H9 (cell line): ENCODE measurements around the gene PROX1. TPM values are rescaled to one million over a fixed set of nuclear protein-coding genes. Genes with fewer than 3 reads are reported as not detected.

Experiments used
- DNase-seq: peaks from one replicate; pipeline ENCODE4 v3.0.0-alpha.2; 2017
- H2AFZ ChIP-seq: one replicate; pipeline ENCODE4 v1.6.1; 2013; ENCODE audit warnings: mild to moderate bottlenecking, low read length, control low read depth, moderate library complexity
- H2AK5ac ChIP-seq: 2 replicates; pipeline ENCODE4 v1.6.1; 2013; ENCODE audit warnings: low read length, control low read depth, mixed read lengths; ENCODE audit not compliant: insufficient read length
- H2BK120ac ChIP-seq: one replicate; pipeline ENCODE4 v1.6.1; 2013; ENCODE audit warnings: low read depth, mild to moderate bottlenecking, low read length, control low read depth, inconsistent platforms; ENCODE audit not compliant: poor library complexity, severe bottlenecking
- H2BK12ac ChIP-seq: 2 replicates; pipeline ENCODE4 v1.6.1; 2013; ENCODE audit warnings: low read length, control low read depth, mixed read lengths, low read depth; ENCODE audit not compliant: insufficient read length
- H2BK15ac ChIP-seq: 2 replicates; pipeline ENCODE4 v1.6.1; 2013; ENCODE audit warnings: low read depth, low read length, control low read depth
- H2BK20ac ChIP-seq: one replicate; pipeline ENCODE4 v1.6.1; 2013; ENCODE audit warnings: low read depth, mild to moderate bottlenecking, low read length, control low read depth, inconsistent platforms; ENCODE audit not compliant: poor library complexity, severe bottlenecking
- H2BK5ac ChIP-seq: 2 replicates; pipeline ENCODE4 v1.6.1; 2013; ENCODE audit warnings: low read length, control low read depth, mixed read lengths; ENCODE audit not compliant: insufficient read length
- H3K14ac ChIP-seq: 2 replicates; pipeline ENCODE4 v1.6.1; 2013; ENCODE audit warnings: low read length, control low read depth; ENCODE audit not compliant: insufficient read depth
- H3K18ac ChIP-seq: 2 replicates; pipeline ENCODE4 v1.6.1; 2013; ENCODE audit warnings: low read depth, mild to moderate bottlenecking, mixed read lengths, low read length, control low read depth; ENCODE audit not compliant: insufficient read length
- H3K23ac ChIP-seq: 2 replicates; pipeline ENCODE4 v1.6.1; 2013; ENCODE audit warnings: low read length, control low read depth, mixed read lengths, low read depth; ENCODE audit not compliant: insufficient read length
- H3K23me2 ChIP-seq: 2 replicates; pipeline ENCODE4 v1.6.1; 2013; ENCODE audit warnings: low read depth, mild to moderate bottlenecking, mixed read lengths, low read length, control low read depth; ENCODE audit not compliant: insufficient read length, poor library complexity, severe bottlenecking
- H3K27ac ChIP-seq: 2 replicates; pipeline ENCODE4 v1.5.1; 2013; ENCODE audit warnings: low read length, control low read depth, mixed read lengths, low read depth; ENCODE audit not compliant: insufficient read length
- H3K27me3 ChIP-seq: 2 replicates; pipeline ENCODE4 v1.6.1; 2013; ENCODE audit warnings: low read length, control low read depth, inconsistent platforms; ENCODE audit not compliant: insufficient read depth
- H3K4ac ChIP-seq: 2 replicates; pipeline ENCODE4 v1.6.1; 2013; ENCODE audit warnings: low read depth, mild to moderate bottlenecking, control low read depth, inconsistent platforms, low read length, moderate library complexity
- H3K4me1 ChIP-seq: 2 replicates; pipeline ENCODE4 v1.6.1; 2013; ENCODE audit warnings: low read length, control low read depth, inconsistent platforms; ENCODE audit not compliant: insufficient read depth
- H3K4me2 ChIP-seq: 2 replicates; pipeline ENCODE4 v1.6.1; 2013; ENCODE audit warnings: low read length, control low read depth, mixed read lengths; ENCODE audit not compliant: insufficient read length, insufficient read depth
- H3K56ac ChIP-seq: 2 replicates; pipeline ENCODE4 v1.6.1; 2013; ENCODE audit warnings: low read depth, mild to moderate bottlenecking, mixed read lengths, low read length, control low read depth; ENCODE audit not compliant: insufficient read length
- H3K79me1 ChIP-seq: 2 replicates; pipeline ENCODE4 v1.6.1; 2013; ENCODE audit warnings: low read depth, mild to moderate bottlenecking, moderate library complexity, low read length, control low read depth, inconsistent platforms; ENCODE audit not compliant: insufficient read depth, poor library complexity, severe bottlenecking
- H3K79me2 ChIP-seq: 2 replicates; pipeline ENCODE4 v1.6.1; 2013; ENCODE audit warnings: low read length, control low read depth, inconsistent platforms; ENCODE audit not compliant: insufficient read depth
- H3K9ac ChIP-seq: 2 replicates; pipeline ENCODE4 v1.6.1; 2013; ENCODE audit warnings: low read length, control low read depth, mixed read lengths; ENCODE audit not compliant: insufficient read length; ENCODE audit errors: extremely low read depth
- H3K9me3 ChIP-seq: one replicate; pipeline ENCODE4 v1.6.1; 2013; ENCODE audit warnings: low read depth, low read length, inconsistent platforms; ENCODE audit not compliant: control insufficient read depth
- H3T11ph ChIP-seq: one replicate; pipeline ENCODE4 v1.6.1; 2013; ENCODE audit warnings: mild to moderate bottlenecking, low read length, control low read depth, inconsistent platforms
- H4K20me1 ChIP-seq: one replicate; pipeline ENCODE4 v1.6.1; 2013; ENCODE audit not compliant: control insufficient read depth, insufficient read length, insufficient read depth
- H4K5ac ChIP-seq: 2 replicates; pipeline ENCODE4 v1.6.1; 2013; ENCODE audit warnings: low read depth, mild to moderate bottlenecking, mixed read lengths, low read length, control low read depth; ENCODE audit not compliant: insufficient read length
- H4K8ac ChIP-seq: replicated peaks from 2 replicates; pipeline ENCODE4 v1.6.1; 2013; ENCODE audit warnings: low read length, control low read depth, mixed read lengths, low read depth; ENCODE audit not compliant: insufficient read length
- H4K91ac ChIP-seq: 2 replicates; pipeline ENCODE4 v1.6.1; 2013; ENCODE audit warnings: low read depth, mild to moderate bottlenecking, moderate library complexity, mixed read lengths, low read length, control low read depth; ENCODE audit not compliant: insufficient read length
- H3K27ac Mint-ChIP-seq, 3 experiments: 2 replicates in 2 of 3; 3 replicates in 1 of 3; pipeline ENCODE4 v1.8.0; 2020 to 2021; ENCODE audit warnings: mixed read lengths in 3 of 3, mild to moderate bottlenecking in 1 of 3, moderate library complexity in 1 of 3
- H3K27me3 Mint-ChIP-seq: 2 replicates; pipeline ENCODE4 v1.8.0; 2021; ENCODE audit warnings: low read depth, mild to moderate bottlenecking, moderate library complexity, mixed read lengths
- H3K36me3 Mint-ChIP-seq, 3 experiments: 2 replicates in 2 of 3; 3 replicates in 1 of 3; pipeline ENCODE4 v1.8.0; 2020 to 2021; ENCODE audit warnings: low read depth in 3 of 3, mixed read lengths in 3 of 3; ENCODE audit not compliant: insufficient read depth in 1 of 3
- H3K4me1 Mint-ChIP-seq, 2 experiments: 2 replicates each; pipeline ENCODE4 v1.8.0; 2020; ENCODE audit warnings: mixed read lengths in 2 of 2
- H3K4me3 Mint-ChIP-seq, 2 experiments: 2 replicates in 1 of 2; 3 replicates in 1 of 2; pipeline ENCODE4 v1.8.0; 2020 to 2021; ENCODE audit warnings: mild to moderate bottlenecking in 2 of 2, mixed read lengths in 2 of 2, moderate library complexity in 1 of 2
- H3K9me3 Mint-ChIP-seq, 2 experiments: 2 replicates in 1 of 2; 3 replicates in 1 of 2; pipeline ENCODE4 v1.8.0; 2020; ENCODE audit warnings: mild to moderate bottlenecking in 2 of 2, mixed read lengths in 2 of 2, moderate library complexity in 1 of 2
- CTCF ChIP-seq: fragments of 200-600 bp; sonication (generic); conservative IDR thresholded peaks from 3 replicates; pipeline ENCODE4 v1.8.0; 2021; ENCODE audit warnings: antibody characterized with exemption, mild to moderate bottlenecking
- WGBS: extraction: QIAGEN DNeasy Blood & Tissue Kit; methylation state at CpG from one replicate; pipeline ENCODE4 v1.1.7; 2013; ENCODE audit warnings: missing lambda C conversion rate, low lambda C conversion rate, mixed read lengths; ENCODE audit not compliant: insufficient read length; ENCODE audit errors: extremely low coverage; 5-methylcytosine and 5-hydroxymethylcytosine counted together
- total RNA-seq: library from RNA; stranded (reverse); gene quantifications from 2 replicates; pipeline ENCODE4 v1.2.1, GENCODE V29; 2021

The PROX1 gene
- total RNA-seq, 1 experiment from 2014 or later = 0.72 TPM

GRCh38 chr1:214002060-214002459, 14.3 kb downstream of the PROX1 start:
- no peak overlapping the region for H3K27ac ChIP-seq
- H2AK5ac ChIP-seq = no peak overlapping the region
- H2BK20ac ChIP-seq = no peak overlapping the region
- no peak overlapping the region for H2BK5ac ChIP-seq
- no peaks in the 10 kb centered on the region for H3K4me1 ChIP-seq
- H3K9me3 ChIP-seq = no peaks in the 10 kb centered on the region
- Mint-ChIP-seq H3K27ac (no peak overlapping the region), H3K27me3 (no peaks in the 10 kb centered on the region; the same call in 1 of the 2 replicates), H3K36me3 (no peaks in the 10 kb centered on the region; a peak in 2 of 7 replicates), H3K4me3 (no peak overlapping the region), H3K4me1 (peaks cover 7 to 12% of the 10 kb centered on the region in 2 experiments), H3K9me3 (no peaks in the 10 kb centered on the region)
- no peak overlapping the region for H3K18ac ChIP-seq
- H4K5ac ChIP-seq = no peak overlapping the region
- H3K27me3 ChIP-seq = no peaks in the 10 kb centered on the region
- H2AFZ ChIP-seq = no peak overlapping the region
- H3K79me1 ChIP-seq = no peaks in the 10 kb centered on the region
- no peak overlapping the region for H2BK15ac ChIP-seq
- H3K56ac ChIP-seq = no peak overlapping the region
- H4K8ac ChIP-seq = no peak overlapping the region
- TF ChIP-seq CTCF = no peak
- no peak for DNase-seq
- no peak overlapping the region for H4K91ac ChIP-seq
- H3T11ph ChIP-seq = no peak overlapping the region
- H3K79me2 ChIP-seq = no peaks in the 10 kb centered on the region
- H3K4me2 ChIP-seq = no peak overlapping the region
- WGBS = no CpG with 5 or more reads among the region's 6 CpGs
- no peak overlapping the region for H3K14ac ChIP-seq
- H2BK120ac ChIP-seq = no peak overlapping the region
- H3K9ac ChIP-seq = no peak overlapping the region
- no peak overlapping the region for H2BK12ac ChIP-seq
- H4K20me1 ChIP-seq = no peaks in the 10 kb centered on the region
- no peaks in the 10 kb centered on the region for H3K23me2 ChIP-seq
- no peak overlapping the region for H3K23ac ChIP-seq
- H3K4ac ChIP-seq = no peak overlapping the region
